GM10266 (cell line): ENCODE data around the gene CCL8.

Source experiments
- DNase-seq: peaks from one replicate; pipeline ENCODE4 v3.0.0; 2012; ENCODE audit errors: extremely low spot score
- TF ChIP-seq, protein P1 (sequence below): IDR thresholded peaks from 2 replicates; pipeline ENCODE4 v1.5.1; 2012; ENCODE audit warnings: mild to moderate bottlenecking, low read depth; ENCODE audit not compliant: control insufficient read depth, insufficient read depth; ENCODE audit errors: missing control alignments

Gene CCL8

DNA sequence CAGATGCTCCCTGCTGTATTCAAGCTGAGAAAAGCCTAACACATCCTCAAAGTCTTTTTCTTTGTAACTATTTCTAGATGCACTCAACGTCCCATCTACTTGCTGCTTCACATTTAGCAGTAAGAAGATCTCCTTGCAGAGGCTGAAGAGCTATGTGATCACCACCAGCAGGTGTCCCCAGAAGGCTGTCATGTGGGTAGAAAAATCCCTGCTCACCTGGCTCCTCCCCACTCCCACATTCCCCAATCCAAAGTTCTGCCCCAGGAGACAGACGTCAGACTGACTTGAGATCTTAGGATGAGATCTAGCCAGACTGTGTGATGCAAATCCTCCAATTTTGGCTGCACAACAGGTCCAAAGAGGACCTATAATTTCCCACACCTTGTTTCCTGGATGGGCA, 38.2 kb downstream of the CCL8 start:
- no peak for DNase-seq
- TF ChIP-seq, protein P1, sequence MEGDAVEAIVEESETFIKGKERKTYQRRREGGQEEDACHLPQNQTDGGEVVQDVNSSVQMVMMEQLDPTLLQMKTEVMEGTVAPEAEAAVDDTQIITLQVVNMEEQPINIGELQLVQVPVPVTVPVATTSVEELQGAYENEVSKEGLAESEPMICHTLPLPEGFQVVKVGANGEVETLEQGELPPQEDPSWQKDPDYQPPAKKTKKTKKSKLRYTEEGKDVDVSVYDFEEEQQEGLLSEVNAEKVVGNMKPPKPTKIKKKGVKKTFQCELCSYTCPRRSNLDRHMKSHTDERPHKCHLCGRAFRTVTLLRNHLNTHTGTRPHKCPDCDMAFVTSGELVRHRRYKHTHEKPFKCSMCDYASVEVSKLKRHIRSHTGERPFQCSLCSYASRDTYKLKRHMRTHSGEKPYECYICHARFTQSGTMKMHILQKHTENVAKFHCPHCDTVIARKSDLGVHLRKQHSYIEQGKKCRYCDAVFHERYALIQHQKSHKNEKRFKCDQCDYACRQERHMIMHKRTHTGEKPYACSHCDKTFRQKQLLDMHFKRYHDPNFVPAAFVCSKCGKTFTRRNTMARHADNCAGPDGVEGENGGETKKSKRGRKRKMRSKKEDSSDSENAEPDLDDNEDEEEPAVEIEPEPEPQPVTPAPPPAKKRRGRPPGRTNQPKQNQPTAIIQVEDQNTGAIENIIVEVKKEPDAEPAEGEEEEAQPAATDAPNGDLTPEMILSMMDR, result no peak

DNA sequence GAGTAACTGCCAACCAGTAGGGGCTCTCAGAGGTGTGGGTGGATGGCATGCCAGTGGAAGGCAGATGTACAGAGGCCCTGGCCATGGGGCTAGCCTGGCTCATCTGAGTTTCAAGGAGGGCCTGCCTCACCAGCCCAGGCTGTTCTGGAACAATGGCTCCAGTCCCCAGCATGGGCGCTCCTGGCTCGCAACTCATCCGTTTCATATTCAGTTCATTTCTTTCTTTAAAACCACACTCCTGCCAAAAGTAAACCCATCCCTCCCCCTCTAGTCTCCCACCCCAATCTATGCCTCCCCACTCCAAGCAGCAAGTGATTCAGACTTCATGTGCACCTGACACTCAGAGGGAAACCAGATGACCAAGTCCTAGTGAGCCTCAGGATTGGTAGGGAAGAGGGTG, 39.4 kb downstream of the CCL8 start:
- TF ChIP-seq, protein P1, result no peak
- DNase-seq, result no peak

DNA sequence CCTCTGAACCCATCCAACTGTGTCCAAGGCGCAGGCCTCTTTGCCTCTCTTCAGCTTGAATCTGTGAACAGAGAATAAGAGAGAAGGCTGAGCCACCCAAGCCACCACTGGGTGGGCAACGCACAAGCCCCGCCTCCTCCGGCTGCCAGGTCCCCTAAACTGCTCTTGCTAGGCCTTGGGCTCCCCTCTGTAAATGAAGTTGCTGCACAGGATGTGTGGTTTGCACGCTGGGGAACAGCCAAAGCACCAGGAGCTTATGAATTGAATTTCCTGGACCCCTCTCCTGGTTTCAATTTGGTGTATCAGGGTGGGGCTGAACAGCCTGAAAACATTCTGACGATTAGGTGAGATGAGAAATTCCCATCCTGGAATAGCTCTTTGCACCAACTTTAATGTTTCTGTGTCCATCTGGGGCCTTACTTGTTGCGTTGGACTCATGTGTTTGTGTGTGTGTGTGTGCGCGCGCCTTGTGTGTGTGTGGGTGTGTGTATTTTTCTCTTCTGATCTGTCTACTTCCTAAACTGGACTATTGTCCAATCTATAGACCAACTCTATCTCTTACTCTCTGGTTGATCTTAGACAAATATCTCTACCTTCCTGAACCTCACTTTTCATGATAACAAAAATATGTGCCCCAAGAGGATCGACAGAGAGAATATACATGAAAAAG, 41.5 kb downstream of the CCL8 start:
- TF ChIP-seq, protein P1, result no peak
- no peak for DNase-seq

DNA sequence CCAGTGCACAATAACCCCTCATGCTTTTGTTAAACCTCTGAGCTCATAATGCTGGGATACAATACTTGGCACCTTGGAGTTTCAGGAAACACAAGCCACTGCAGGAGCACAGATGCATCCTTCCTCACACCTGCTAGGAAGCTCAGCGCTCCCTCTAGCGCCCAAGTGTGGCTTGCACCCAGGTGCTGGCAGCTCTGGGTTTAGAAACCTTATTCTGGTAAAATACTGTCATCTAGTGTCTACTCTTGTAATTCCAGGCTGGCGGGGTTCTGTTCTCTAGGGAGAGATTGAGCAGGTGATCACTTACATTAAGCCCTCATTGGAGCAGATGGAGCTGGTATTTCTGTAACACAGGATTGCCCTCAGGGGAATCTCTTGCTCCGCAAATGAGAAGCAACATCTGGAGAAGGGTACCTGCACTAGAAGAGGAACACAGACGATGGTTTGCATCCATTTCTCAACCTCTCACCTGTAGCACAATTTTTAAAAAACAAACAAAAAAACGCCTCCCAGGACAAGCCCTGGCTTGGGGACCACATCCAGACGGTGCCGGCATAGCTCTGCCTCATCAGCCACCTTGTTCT, 42.3 kb downstream of the CCL8 start:
- DNase-seq, result peak; percentile 74
- TF ChIP-seq, protein P1, result peak; percentile 96

DNA sequence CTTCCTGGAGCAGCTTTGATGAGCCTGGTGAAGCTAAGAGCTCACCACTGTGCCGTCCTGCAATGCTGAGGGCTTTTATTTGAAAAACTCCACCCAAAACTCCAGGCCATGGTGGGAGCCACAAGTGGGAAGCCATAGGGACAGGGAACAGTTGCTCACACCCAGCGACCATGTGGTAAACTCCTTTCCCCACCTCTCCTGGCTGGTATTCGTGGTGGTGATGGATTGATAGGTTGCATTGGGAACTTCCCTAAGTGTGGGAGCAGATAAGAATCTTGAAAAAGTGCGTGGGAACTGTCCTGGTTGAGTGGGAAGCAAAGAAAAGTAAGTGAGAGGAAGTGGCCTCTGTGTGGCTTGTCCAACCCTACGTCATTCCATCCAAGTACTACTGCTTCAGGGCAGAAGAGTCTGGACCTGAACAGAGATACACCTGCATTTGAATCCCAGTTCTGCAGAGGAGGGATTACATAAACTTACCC, 44.0 kb downstream of the CCL8 start, which contains the start of gene CCL1:
Gene CCL1, minus strand, starts transcription at position 51 of the 479 bp plus-strand sequence. CDS start 72 bp downstream, outside the sequence.
- TF ChIP-seq, protein P1, result no peak
- DNase-seq, result no peak

DNA sequence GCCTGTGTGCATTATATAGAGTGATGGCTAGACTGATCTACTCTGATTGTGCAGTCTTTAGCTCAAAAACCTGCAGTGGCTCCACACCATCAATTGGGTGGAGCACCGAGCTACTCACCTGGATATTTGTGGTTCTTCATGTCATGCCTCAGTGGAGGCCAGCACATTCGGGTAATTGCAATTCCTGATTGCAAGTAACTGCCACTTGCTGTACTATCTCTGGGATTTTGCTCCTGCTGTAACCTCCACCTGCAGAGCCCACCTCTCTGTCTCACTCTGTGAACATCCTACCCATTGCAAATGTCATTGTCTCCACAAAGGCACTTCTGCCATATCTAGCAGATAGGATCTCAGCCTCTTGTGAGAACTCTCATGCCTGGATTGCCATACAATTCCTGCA, 45.5 kb downstream of the CCL8 start:
- no peak for DNase-seq
- TF ChIP-seq, protein P1, result no peak

DNA sequence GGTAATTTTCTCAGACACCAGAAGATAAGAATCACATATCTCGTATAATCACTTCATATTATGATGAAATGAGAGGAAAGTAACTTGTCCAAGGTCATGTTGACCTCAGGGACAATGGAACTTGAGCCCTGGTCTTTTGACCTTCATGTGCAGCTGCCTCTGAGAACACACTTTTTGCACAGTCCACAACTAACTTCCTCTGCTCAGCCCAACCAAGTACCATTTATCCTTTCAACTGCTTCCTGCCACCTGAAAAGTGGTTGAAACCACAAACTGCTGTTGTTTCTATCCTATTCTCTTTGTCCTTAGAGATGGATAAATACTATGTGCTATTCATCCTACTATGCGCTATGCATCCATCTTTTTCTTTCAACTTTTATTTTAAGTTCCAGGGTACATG, 46.1 kb downstream of the CCL8 start:
- no peak for DNase-seq
- TF ChIP-seq, protein P1, result no peak
